IPS-18c (cell line): ENCODE data around the gene GCK.
"Not testable (repeated sequence)": the region's sequence is repeated elsewhere in the genome, so short reads cannot be mapped to it uniquely, and the experiment has no call there.

Source experiments
- H3K4me3 ChIP-seq: 2 replicates; pipeline ENCODE4 v1.7.0; 2013; ENCODE audit warnings: low read depth, mild to moderate bottlenecking, low read length, moderate library complexity; ENCODE audit not compliant: insufficient read depth
- H3K9me3 ChIP-seq: one replicate; pipeline ENCODE4 v1.6.1; 2013; ENCODE audit warnings: mild to moderate bottlenecking, low read length, moderate library complexity; ENCODE audit not compliant: control insufficient read depth, insufficient read depth

GCK gene

GRCh38 chr7:44172352-44172751 lies 16.9 kb downstream of the GCK start:
- Histone ChIP-seq H3K4me3 (no peak overlapping the region), H3K9me3 (no peaks in the 10 kb centered on the region)

- not testable (repeated sequence) for H3K4me3 ChIP-seq, H3K9me3 ChIP-seq
These were observed 17.3 kb downstream of the GCK start for GRCh38 chr7:44171901-44172300.

- no peak overlapping the region for H3K4me3 ChIP-seq
- H3K9me3 ChIP-seq: no peaks in the 10 kb centered on the region
These were observed 21.3 kb downstream of the GCK start for GRCh38 chr7:44167920-44168319.

- Histone ChIP-seq H3K9me3 (no peaks in the 10 kb centered on the region), H3K4me3 (no peak overlapping the region)
These were observed 25.6 kb downstream of the GCK start for GRCh38 chr7:44163591-44163990.

DNA sequence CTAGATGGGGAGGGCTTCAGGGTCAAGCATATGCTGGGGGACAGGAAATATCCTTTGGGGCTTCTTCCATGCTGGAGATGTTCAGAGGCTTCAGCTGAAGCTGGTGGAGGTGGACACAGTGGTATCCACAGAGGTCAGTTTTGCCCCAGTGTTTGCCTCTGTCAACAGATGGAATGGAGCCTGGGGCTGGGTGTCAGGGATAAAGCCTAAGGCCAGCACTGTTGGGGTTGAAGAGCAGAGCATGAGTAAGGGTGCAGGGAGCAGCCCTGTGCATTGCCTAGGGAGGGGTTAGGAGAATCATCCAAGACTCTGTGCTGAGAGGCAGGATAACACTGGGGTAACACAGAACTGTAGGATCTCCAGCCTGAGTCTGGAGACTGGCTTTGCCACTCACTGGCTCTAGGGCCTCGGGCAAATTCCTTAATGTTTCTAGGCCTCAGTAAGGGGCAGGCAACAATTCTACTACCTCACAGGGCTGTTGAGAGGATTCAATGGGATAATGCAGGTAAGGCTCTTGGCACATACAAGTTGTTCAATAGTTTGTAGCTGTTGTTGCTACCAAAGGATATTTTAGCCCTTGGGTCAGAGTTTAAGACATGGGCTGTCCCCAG lies 26.3 kb downstream of the GCK start:
- H3K9me3 ChIP-seq: no peaks in the 10 kb centered on the region
- no peak overlapping the region for H3K4me3 ChIP-seq

- Histone ChIP-seq H3K4me3 (no peak overlapping the region), H3K9me3 (no peaks in the 10 kb centered on the region)
These were observed 27.1 kb downstream of the GCK start for GRCh38 chr7:44162179-44162578.

- no peak overlapping the region for H3K4me3 ChIP-seq
- no peaks in the 10 kb centered on the region for H3K9me3 ChIP-seq
These were observed 27.9 kb downstream of the GCK start for GRCh38 chr7:44161371-44161770.

GRCh38 chr7:44159824-44160630 lies 29.2 kb downstream of the GCK start:
- no peak overlapping the region for H3K4me3 ChIP-seq
- no peaks in the 10 kb centered on the region for H3K9me3 ChIP-seq

DNA sequence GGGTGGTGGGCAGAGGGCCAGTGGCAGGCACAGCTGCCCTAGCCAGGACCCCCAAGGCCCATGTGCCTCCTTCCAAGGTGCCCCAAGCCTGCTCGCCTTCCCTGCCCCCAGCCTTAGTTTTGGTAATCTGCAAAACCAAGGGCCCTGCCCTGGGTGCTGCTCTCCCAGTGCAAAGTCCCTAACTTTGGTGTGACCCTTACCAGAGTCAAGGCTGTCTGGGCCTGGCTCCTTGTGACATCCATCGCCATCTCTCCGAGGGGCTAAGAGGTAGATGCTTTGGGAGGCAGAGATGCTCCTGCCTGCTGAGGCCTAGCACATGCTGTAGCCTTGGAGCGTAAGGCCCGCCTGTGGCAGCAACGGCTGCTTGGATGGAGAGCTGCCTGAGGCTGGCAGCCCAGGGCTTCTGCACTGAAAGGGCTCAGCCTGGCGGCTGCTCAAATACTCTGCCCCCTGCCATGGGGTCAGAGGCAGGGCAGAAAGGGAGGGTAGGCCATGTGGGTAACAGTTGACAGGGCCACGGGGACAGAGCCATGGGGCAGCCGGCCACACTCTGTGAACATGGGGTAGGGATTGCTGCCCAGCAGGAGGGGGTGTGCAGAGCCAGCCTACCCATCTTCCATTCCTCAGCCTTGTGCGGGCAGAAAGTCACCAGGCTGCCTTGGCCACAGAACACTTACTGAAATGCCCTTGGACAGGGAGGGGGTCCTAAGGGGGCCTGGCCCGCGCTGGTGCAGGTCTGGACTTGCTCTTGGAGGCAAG lies 30.2 kb downstream of the GCK start:
- Histone ChIP-seq H3K4me3 (no peak overlapping the region), H3K9me3 (no peaks in the 10 kb centered on the region)

GRCh38 chr7:44158096-44158872 lies 31.0 kb downstream of the GCK start:
- H3K9me3 ChIP-seq: no peaks in the 10 kb centered on the region
- H3K4me3 ChIP-seq: no peak overlapping the region

GRCh38 chr7:44157116-44158080 lies 31.8 kb downstream of the GCK start:
- no peaks in the 10 kb centered on the region for H3K9me3 ChIP-seq

GRCh38 chr7:44156453-44157010 lies 32.7 kb downstream of the GCK start:
- Histone ChIP-seq H3K9me3 (no peaks in the 10 kb centered on the region), H3K4me3 (no peak overlapping the region)

More at GRCh38 chr7:44157116-44158080, 31.8 kb downstream of the GCK start:
- H3K4me3 ChIP-seq: no peak overlapping the region

GRCh38 chr7:44155191-44156185 lies 33.8 kb downstream of the GCK start:
- no peak overlapping the region for H3K4me3 ChIP-seq

DNA sequence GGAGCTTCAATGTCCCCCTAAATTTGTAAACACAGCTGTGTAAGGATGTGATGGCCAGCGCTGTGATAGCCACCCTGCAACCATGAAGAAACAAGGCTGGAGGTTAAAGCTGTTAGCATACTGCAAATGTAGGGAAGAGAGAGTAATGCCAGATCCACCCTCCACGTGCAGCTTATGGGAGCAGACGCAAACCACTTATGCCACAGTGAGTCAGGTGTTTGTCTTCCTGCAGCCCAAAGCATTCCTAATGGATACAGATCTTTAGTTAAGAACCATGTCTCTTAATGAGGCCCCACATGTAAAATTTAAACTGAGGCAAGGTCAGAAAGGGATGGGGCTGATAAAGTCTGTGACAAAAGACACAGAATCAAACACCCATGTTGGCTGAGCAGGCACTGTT lies 34.5 kb downstream of the GCK start:
- H3K9me3 ChIP-seq: no peaks in the 10 kb centered on the region

More at GRCh38 chr7:44155191-44156185, 33.8 kb downstream of the GCK start:
- no peaks in the 10 kb centered on the region for H3K9me3 ChIP-seq

DNA sequence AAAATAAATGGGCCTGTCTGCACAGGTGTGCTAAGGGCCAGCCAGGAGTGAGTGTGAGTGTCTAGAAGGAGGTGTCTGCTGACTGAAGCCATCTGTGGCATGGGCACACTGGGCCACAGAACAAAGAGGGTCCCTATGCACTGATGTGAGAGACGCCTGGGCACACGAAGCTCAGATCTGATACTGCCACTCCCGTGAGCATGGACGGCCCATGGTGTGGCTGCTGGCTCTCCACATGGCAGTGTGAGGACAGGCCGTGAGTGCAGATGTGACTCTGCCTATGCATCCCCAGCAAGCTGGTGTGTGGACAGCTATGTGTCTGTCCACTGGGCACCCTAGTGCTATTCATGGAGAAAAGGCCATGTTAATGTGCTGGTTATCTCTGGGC lies 35.3 kb downstream of the GCK start:
- Histone ChIP-seq H3K4me3 (no peak overlapping the region), H3K9me3 (no peaks in the 10 kb centered on the region)

More for the DNA sequence above, 34.5 kb downstream of the GCK start:
- no peak overlapping the region for H3K4me3 ChIP-seq
